ENCODE data around the gene C6. TPM values are rescaled to one million over a fixed set of nuclear protein-coding genes. Genes with fewer than 3 reads are reported as not detected.

C6 gene
- total and polyA plus RNA-seq, 10 of the 15 experiments (the other 5 are each of a cell fraction or from before 2014, with no cell fraction given) = 0.31 TPM; not detected in 9

- intact Hi-C loops (cut with micrococcal nuclease; ENCODE audit: unreplicated experiment) = no loop called here
- TF ChIP-seq PRDM15 (CRISPR knock-in tag; IDR thresholded peaks at IDR 0.05) (no peak), CBX3 (IDR thresholded peaks at IDR 0.05; ENCODE audit: borderline replicate concordance, low read depth) (no peak), EP300 (IDR thresholded peaks at IDR 0.05; ENCODE audit: borderline replicate concordance in 1 of 2, control insufficient read depth in 1 of 2, low read depth in 2 of 2, low read length in 2 of 2) (no peak), TCF3 (IDR thresholded peaks at IDR 0.05; ENCODE audit: borderline replicate concordance, insufficient read depth, low read depth, low read length) (no peak), SIN3A (IDR thresholded peaks at IDR 0.05; ENCODE audit: low read depth, low read length) (no peak), ATF7 (IDR thresholded peaks at IDR 0.05; ENCODE audit: low read depth) (no peak)
- TF ChIP-seq, protein P1, sequence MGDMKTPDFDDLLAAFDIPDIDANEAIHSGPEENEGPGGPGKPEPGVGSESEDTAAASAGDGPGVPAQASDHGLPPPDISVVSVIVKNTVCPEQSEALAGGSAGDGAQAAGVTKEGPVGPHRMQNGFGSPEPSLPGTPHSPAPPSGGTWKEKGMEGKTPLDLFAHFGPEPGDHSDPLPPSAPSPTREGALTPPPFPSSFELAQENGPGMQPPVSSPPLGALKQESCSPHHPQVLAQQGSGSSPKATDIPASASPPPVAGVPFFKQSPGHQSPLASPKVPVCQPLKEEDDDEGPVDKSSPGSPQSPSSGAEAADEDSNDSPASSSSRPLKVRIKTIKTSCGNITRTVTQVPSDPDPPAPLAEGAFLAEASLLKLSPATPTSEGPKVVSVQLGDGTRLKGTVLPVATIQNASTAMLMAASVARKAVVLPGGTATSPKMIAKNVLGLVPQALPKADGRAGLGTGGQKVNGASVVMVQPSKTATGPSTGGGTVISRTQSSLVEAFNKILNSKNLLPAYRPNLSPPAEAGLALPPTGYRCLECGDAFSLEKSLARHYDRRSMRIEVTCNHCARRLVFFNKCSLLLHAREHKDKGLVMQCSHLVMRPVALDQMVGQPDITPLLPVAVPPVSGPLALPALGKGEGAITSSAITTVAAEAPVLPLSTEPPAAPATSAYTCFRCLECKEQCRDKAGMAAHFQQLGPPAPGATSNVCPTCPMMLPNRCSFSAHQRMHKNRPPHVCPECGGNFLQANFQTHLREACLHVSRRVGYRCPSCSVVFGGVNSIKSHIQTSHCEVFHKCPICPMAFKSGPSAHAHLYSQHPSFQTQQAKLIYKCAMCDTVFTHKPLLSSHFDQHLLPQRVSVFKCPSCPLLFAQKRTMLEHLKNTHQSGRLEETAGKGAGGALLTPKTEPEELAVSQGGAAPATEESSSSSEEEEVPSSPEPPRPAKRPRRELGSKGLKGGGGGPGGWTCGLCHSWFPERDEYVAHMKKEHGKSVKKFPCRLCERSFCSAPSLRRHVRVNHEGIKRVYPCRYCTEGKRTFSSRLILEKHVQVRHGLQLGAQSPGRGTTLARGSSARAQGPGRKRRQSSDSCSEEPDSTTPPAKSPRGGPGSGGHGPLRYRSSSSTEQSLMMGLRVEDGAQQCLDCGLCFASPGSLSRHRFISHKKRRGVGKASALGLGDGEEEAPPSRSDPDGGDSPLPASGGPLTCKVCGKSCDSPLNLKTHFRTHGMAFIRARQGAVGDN (IDR thresholded peaks at IDR 0.05) = no peak
Measured at GRCh38 chr5:41109186-41109585, 104.1 kb downstream of the C6 start.

More at GRCh38 chr5:41109186-41109585, 104.1 kb downstream of the C6 start:
- ATAC-seq (no peak), FAIRE-seq (no peak), DNase-seq (ENCODE audit: low read depth, low spot score) (no peak)
- POLR2A ChIA-PET = no interaction called here
- Histone ChIP-seq H3K9ac (ENCODE audit: control insufficient read depth, insufficient read depth, low read length) (no peak overlapping the region), H3K4me3 (no peak overlapping the region), H3K36me3 (ENCODE audit: control insufficient read depth in 2 of 2, insufficient read depth in 2 of 2, low read length in 1 of 2) (no peaks in the 10 kb centered on the region), H3K79me2 (ENCODE audit: control insufficient read depth, insufficient read depth, low read length) (no peaks in the 10 kb centered on the region), H3K27me3 (replicated peaks in 1 of 2; ENCODE audit: control insufficient read depth in 2 of 2, insufficient read depth in 2 of 2, low read length in 1 of 2) (no peaks in the 10 kb centered on the region), H4K20me1 (ENCODE audit: control insufficient read depth, insufficient read depth) (no peaks in the 10 kb centered on the region), H2AFZ (ENCODE audit: control insufficient read depth, low read depth, low read length) (no peak overlapping the region), H3K4me1 (ENCODE audit: control insufficient read depth, insufficient read depth, low read length) (no peaks in the 10 kb centered on the region), H3K4me2 (ENCODE audit: control insufficient read depth, insufficient read depth) (no peak overlapping the region), H3K9me3 (replicated peaks; ENCODE audit: control insufficient read depth, insufficient read depth, low read length) (no peaks in the 10 kb centered on the region), H3K27ac (ENCODE audit: control insufficient read depth, insufficient read depth) (no peak overlapping the region)
- SMC1A ChIA-PET (ENCODE audit: uncharacterized antibody, unreplicated experiment) = no interaction called here
- RAD21 ChIA-PET (ENCODE audit: unreplicated experiment) = no interaction called here
- in situ Hi-C loops (cut with MboI) = no loop called here
- CTCF ChIA-PET = no interaction called here
- no TSS peak for BruUV-seq (replicated peaks)
